Nephron (organoid): ENCODE data around the gene PRKG1.
A peak's percentile ranks its signal among the peaks of the same experiment; 100 is the strongest.

Experiments
- H3K27ac Mint-ChIP-seq, 3 experiments: 2 replicates each; pipeline ENCODE4 v1.8.0; 2020; ENCODE audit warnings: mixed read lengths in 3 of 3, mild to moderate bottlenecking in 2 of 3, moderate library complexity in 1 of 3
- H3K27me3 Mint-ChIP-seq: 2 replicates; pipeline ENCODE4 v1.8.0; 2021; ENCODE audit warnings: low read depth, mild to moderate bottlenecking, moderate library complexity, mixed read lengths
- H3K36me3 Mint-ChIP-seq: 2 replicates; pipeline ENCODE4 v1.8.0; 2020; ENCODE audit warnings: low read depth, mixed read lengths
- H3K4me1 Mint-ChIP-seq: 2 replicates; pipeline ENCODE4 v1.8.0; 2020; ENCODE audit warnings: mixed read lengths
- H3K4me3 Mint-ChIP-seq, 3 experiments: 2 replicates each; pipeline ENCODE4 v1.8.0; 2020; ENCODE audit warnings: mild to moderate bottlenecking in 3 of 3, mixed read lengths in 3 of 3, moderate library complexity in 2 of 3
- H3K9me3 Mint-ChIP-seq: 2 replicates; pipeline ENCODE4 v1.8.0; 2020; ENCODE audit warnings: mixed read lengths
- TF ChIP-seq, protein P1 (sequence below), 3 experiments: fragments of 200-600 bp; sonication (generic); IDR thresholded peaks; one replicate each; pipeline ENCODE4 v1.5.0; 2021; ENCODE audit warnings: antibody characterized with exemption in 3 of 3; ENCODE audit not compliant: unreplicated experiment in 3 of 3

The PRKG1 gene

DNA sequence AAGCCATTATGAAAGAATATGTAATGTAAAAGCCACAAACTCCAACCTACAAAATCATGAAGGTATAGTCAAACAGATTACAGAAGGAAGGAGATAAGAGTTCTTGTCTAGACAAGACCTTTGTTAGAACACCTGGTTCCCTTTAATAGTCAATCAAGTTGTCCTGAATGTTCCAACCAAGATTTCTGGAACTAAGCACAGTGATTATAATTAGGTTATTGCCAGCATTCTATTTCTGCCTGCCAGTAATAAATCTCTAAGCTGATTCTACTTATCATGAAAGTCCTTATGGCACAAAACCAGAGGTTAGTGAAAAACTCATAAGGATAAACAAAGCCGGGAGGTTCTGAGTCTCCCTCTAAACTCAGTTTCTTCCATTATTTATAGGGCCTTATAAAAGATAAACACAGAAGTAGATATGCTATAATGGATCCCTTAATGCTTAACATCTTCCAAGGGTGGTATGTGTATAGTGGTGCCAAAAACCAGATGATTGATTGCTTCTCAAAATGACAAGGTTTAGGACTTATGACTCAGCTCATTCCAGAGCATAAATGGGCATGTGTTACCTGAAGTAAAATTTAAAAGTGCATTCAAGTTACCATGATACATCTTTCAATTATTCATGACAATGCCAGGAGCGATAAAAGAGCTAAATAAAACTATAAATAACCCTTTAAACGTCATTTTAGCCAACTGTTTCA lies 387.9 kb downstream of the PRKG1 start:
- no peaks in the 10 kb centered on the region for H3K36me3 Mint-ChIP-seq
- H3K4me1 Mint-ChIP-seq, result peaks cover 18% of the 10 kb centered on the region
- peaks cover 4% of the 10 kb centered on the region for H3K9me3 Mint-ChIP-seq
- peak overlapping the region; percentile 51 to 83 (median 68) for H3K27ac Mint-ChIP-seq
- TF ChIP-seq, protein P1, sequence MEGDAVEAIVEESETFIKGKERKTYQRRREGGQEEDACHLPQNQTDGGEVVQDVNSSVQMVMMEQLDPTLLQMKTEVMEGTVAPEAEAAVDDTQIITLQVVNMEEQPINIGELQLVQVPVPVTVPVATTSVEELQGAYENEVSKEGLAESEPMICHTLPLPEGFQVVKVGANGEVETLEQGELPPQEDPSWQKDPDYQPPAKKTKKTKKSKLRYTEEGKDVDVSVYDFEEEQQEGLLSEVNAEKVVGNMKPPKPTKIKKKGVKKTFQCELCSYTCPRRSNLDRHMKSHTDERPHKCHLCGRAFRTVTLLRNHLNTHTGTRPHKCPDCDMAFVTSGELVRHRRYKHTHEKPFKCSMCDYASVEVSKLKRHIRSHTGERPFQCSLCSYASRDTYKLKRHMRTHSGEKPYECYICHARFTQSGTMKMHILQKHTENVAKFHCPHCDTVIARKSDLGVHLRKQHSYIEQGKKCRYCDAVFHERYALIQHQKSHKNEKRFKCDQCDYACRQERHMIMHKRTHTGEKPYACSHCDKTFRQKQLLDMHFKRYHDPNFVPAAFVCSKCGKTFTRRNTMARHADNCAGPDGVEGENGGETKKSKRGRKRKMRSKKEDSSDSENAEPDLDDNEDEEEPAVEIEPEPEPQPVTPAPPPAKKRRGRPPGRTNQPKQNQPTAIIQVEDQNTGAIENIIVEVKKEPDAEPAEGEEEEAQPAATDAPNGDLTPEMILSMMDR (IDR thresholded peaks at IDR 0.05; ENCODE audit: unreplicated experiment in 3 of 3), result no peak
- no peak overlapping the region for H3K4me3 Mint-ChIP-seq
- no peaks in the 10 kb centered on the region for H3K27me3 Mint-ChIP-seq

DNA sequence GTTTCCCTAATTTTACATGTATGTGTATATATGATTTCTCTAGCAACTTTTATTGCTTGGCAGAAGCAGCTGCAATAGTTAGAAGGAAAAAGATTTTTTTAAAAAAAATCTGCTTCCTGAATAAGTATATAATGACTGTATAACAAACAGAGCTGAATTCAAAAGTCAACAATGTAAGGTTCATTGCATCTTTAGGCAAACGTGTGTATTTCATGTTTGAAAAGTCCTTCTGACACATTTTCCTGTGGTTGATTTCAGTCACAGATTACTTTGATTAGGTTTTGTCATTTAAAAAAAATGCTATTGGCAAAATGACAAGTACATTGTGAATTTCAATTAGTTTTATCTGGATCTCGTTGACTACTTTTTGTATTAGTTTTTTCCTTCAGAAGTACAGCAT lies 394.1 kb downstream of the PRKG1 start:
- Mint-ChIP-seq H3K36me3 (no peaks in the 10 kb centered on the region), H3K9me3 (no peaks in the 10 kb centered on the region), H3K27ac (no peak overlapping the region), H3K4me1 (peaks cover 22% of the 10 kb centered on the region), H3K4me3 (no peak overlapping the region), H3K27me3 (no peaks in the 10 kb centered on the region)
- TF ChIP-seq, protein P1 (IDR thresholded peaks at IDR 0.05; ENCODE audit: unreplicated experiment in 3 of 3), result no peak

DNA sequence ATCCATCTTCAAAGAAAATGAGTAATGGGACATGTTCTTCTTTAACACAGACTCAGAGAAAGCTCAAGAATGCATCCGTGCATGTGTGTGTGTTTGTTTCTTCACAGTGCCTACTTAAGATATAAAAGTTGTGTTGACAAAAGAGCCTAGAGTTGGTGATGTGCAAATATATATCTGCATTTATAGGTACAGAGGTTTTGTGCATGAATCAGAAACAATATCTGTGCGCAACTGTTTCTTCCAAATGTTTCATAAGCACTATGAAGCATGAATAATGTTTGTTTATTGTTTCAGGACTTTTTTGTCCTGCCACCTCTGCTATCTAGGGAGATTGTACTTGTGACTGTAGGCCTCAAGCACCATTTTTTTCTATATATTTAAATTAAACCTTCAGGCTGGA lies 395.4 kb downstream of the PRKG1 start:
- Mint-ChIP-seq H3K36me3 (no peaks in the 10 kb centered on the region), H3K4me3 (no peak overlapping the region), H3K9me3 (no peaks in the 10 kb centered on the region), H3K4me1 (peaks cover 26% of the 10 kb centered on the region), H3K27ac (no peak overlapping the region), H3K27me3 (no peaks in the 10 kb centered on the region)
- TF ChIP-seq, protein P1 (IDR thresholded peaks at IDR 0.05; ENCODE audit: unreplicated experiment in 3 of 3), result no peak

DNA sequence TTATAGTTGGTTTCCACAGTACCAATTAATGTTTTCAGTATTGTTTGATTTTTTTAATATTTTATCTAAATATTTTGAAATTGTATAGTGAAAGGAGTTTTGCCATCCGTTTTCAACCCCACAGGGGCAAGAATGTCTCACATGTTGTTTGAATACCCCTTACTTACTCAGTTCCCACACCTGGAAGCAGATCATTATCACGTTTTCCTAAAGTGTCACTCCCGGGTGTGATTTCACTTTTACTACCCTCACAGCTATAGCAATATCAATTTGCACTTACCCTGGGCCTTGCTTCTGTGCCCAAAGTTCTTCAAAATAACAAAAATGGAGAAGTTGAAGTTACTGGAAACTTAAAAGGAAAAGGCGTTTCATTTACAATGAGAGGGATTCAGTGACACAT lies 397.0 kb downstream of the PRKG1 start:
- Mint-ChIP-seq H3K36me3 (no peaks in the 10 kb centered on the region), H3K9me3 (no peaks in the 10 kb centered on the region), H3K4me3 (no peak overlapping the region), H3K27ac (peak overlapping the region in 1 of 3 experiments; percentile 34), H3K4me1 (peaks cover 26% of the 10 kb centered on the region), H3K27me3 (no peaks in the 10 kb centered on the region)
- TF ChIP-seq, protein P1 (IDR thresholded peaks at IDR 0.05; ENCODE audit: unreplicated experiment in 3 of 3), result no peak

DNA sequence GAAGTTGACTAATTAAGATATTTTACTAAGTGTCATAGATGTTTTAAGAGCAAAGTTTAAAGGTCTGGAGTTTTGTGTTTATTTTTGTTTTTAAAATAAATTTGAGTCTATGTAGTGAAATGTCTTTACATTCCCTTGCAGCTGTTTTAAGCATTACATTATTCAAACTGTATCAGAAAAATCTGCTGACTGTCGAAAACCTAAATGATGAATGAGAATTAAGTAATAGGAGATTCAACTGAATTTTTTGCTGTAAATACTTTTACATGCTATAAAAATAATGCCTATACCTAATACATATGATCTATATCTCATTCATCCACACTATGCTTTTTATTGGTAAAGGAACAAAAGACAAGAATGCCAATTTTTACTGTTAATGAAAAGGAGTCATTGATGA lies 397.9 kb downstream of the PRKG1 start:
- no peak overlapping the region for H3K4me3 Mint-ChIP-seq
- peak overlapping the region in 1 of 3 experiments; percentile 43 for H3K27ac Mint-ChIP-seq
- no peaks in the 10 kb centered on the region for H3K27me3 Mint-ChIP-seq
- no peaks in the 10 kb centered on the region for H3K36me3 Mint-ChIP-seq
- TF ChIP-seq, protein P1 (IDR thresholded peaks at IDR 0.05; ENCODE audit: unreplicated experiment in 3 of 3), result no peak
- H3K9me3 Mint-ChIP-seq, result no peaks in the 10 kb centered on the region
- peaks cover 24% of the 10 kb centered on the region for H3K4me1 Mint-ChIP-seq

DNA sequence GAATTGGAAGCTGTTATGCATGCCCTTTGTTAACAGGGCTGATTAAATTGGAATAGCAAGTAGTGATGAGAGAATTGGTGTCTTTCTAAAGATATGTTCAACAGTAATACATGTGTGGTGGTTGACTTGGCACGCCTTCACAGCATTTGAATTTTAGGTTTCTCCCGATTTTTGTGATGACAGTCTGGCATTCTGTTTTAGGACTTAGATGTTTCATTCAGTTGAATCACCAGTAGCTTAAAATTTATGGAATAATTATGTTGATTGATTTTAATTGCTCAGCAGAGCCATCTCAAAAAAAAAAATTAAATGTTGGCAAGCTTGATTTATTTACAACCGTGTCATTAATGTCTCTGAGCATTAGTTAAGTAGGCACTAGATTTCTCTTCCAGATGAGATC lies 405.4 kb downstream of the PRKG1 start:
- Mint-ChIP-seq H3K27me3 (peaks cover 4% of the 10 kb centered on the region), H3K4me1 (peaks cover 5% of the 10 kb centered on the region), H3K27ac (no peak overlapping the region), H3K9me3 (no peaks in the 10 kb centered on the region), H3K36me3 (no peaks in the 10 kb centered on the region), H3K4me3 (no peak overlapping the region)
- TF ChIP-seq, protein P1 (IDR thresholded peaks at IDR 0.05; ENCODE audit: unreplicated experiment in 3 of 3), result no peak
